ENCODE results near the gene RAPGEF6. TPM values are rescaled to one million over a fixed set of nuclear protein-coding genes. Genes with fewer than 3 reads are reported as not detected.
"Not testable (repeated sequence)": the region's sequence is repeated elsewhere in the genome, so short reads cannot be mapped to it uniquely, and the experiment has no call there.

The RAPGEF6 gene
- total RNA-seq, 2 donors from 2014 or later = 15.5 to 43.0 TPM

DNA sequence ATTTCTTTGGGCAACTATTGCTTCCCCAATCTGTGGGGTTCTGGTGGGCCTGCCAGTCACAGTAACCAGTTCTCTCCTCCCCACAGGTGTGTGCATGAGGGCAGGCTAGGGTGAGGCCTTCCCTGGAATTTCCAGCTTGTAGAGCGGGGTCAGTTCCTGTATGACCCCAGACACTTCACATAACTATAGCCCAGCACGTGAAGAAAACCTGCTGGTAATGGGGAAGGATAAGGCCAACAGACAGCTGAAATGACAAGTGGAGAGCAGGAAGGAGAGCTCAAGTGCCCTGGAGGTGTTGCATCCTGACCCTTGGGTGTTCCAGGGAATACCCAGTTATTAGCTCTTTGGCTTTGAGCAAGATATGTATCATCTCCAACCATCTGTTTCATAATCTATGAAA is 229.0 kb downstream of the RAPGEF6 start:
- Histone ChIP-seq H3K36me3 (no peaks in the 10 kb centered on the region), H3K4me1 (replicated peaks) (no peaks in the 10 kb centered on the region), H3K4me3 (no peak overlapping the region), H3K9me3 (no peaks in the 10 kb centered on the region), H3K27ac (no peak overlapping the region), H3K27me3 (replicated peaks; ENCODE audit: insufficient read depth) (no peaks in the 10 kb centered on the region)
- DNase-seq (ENCODE audit: low spot score) = no peak
- TF ChIP-seq, protein P1, sequence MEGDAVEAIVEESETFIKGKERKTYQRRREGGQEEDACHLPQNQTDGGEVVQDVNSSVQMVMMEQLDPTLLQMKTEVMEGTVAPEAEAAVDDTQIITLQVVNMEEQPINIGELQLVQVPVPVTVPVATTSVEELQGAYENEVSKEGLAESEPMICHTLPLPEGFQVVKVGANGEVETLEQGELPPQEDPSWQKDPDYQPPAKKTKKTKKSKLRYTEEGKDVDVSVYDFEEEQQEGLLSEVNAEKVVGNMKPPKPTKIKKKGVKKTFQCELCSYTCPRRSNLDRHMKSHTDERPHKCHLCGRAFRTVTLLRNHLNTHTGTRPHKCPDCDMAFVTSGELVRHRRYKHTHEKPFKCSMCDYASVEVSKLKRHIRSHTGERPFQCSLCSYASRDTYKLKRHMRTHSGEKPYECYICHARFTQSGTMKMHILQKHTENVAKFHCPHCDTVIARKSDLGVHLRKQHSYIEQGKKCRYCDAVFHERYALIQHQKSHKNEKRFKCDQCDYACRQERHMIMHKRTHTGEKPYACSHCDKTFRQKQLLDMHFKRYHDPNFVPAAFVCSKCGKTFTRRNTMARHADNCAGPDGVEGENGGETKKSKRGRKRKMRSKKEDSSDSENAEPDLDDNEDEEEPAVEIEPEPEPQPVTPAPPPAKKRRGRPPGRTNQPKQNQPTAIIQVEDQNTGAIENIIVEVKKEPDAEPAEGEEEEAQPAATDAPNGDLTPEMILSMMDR (IDR thresholded peaks at IDR 0.05) = no peak
- TF ChIP-seq POLR2A (IDR thresholded peaks at IDR 0.05) (no peak), POLR2AphosphoS5 (IDR thresholded peaks at IDR 0.05) (no peak)
- intact Hi-C loops (cut with DNase I) = no loop called here
- WGBS = 82% methylated on average over 2 of the region's 2 CpGs

DNA sequence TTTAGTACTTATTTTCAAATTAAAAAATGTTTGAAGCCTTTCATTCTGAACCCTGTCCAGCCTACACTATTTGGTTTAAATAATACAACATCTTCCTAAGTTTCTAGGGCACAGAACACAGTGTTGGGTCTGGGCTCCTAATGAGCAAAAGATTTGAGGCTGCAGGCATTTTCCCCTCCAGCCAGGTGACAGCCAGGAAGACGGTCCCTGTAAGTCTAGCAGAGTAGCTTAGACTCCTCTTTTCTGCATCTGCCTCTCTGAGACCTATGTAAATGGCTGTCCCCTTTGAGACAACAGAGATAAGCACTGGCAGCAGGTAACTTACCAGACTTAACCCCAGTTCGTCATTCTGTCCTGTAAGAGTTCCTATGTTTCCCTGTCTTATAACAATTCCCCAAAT is 229.4 kb downstream of the RAPGEF6 start:
- WGBS = 92% methylated on average over 2 of the region's 2 CpGs
- no peaks in the 10 kb centered on the region for H3K9me3 ChIP-seq
- no peak overlapping the region for H3K4me3 ChIP-seq
- H3K27ac ChIP-seq = no peak overlapping the region
- intact Hi-C loops (cut with DNase I) = no loop called here
- TF ChIP-seq, protein P1 (IDR thresholded peaks at IDR 0.05) = no peak
- TF ChIP-seq POLR2A (IDR thresholded peaks at IDR 0.05) = no peak
- no peak for TF ChIP-seq POLR2AphosphoS5 (IDR thresholded peaks at IDR 0.05)
- no peaks in the 10 kb centered on the region for H3K27me3 ChIP-seq (replicated peaks; ENCODE audit: insufficient read depth)
- DNase-seq (ENCODE audit: low spot score) = no peak
- H3K36me3 ChIP-seq = no peaks in the 10 kb centered on the region
- no peaks in the 10 kb centered on the region for H3K4me1 ChIP-seq (replicated peaks)

DNA sequence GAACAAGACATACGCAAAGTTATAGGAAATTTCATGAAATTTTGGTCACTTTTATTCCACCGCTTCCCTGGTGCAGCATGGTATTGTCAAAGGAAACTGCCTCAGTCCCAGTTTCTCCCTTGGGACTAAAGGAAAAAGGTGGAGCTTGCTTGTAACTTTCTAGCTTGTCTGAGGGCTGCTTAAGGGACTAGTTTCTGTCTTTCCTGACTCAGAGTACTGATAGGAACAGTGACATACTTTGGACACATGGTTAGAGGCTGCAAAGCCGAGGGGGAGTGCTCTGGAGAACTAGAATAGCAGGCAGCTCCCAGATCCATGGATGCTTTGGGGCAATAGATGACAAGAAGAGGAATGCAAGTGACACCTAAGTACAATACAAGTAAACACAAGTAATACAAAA is 234.4 kb downstream of the RAPGEF6 start:
- Histone ChIP-seq H3K27me3 (replicated peaks; ENCODE audit: insufficient read depth) (no peaks in the 10 kb centered on the region), H3K27ac (no peak overlapping the region), H3K4me3 (no peak overlapping the region), H3K4me1 (replicated peaks) (no peaks in the 10 kb centered on the region), H3K36me3 (no peaks in the 10 kb centered on the region), H3K9me3 (no peaks in the 10 kb centered on the region)
- no peak for DNase-seq (ENCODE audit: low spot score)
- intact Hi-C loops (cut with DNase I) = no loop called here
- 96% methylated on average over 3 of the region's 3 CpGs for WGBS
- no peak for TF ChIP-seq POLR2AphosphoS5 (IDR thresholded peaks at IDR 0.05)
- TF ChIP-seq POLR2A (IDR thresholded peaks at IDR 0.05) = no peak
- TF ChIP-seq, protein P1 (IDR thresholded peaks at IDR 0.05) = no peak

DNA sequence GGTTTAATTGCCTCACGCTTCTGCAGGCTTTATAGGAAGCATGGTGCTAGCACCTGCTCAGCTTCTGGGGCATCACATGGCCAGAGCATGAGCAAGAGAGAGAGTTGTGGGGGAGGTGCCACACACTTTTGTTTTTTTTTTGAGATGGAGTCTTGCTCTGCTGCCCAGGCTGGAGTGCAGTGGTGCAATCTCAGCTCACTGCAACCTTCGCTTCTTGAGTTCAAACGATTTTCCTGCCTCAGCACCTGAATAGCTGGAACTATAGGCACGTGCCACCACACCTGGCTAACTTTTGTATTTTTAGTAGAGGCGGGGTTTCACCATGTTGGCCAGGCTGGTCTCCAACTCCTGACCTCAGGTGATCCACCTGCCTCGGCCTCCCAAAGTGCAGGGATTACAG is 236.0 kb downstream of the RAPGEF6 start:
- H3K36me3 ChIP-seq; H3K4me1 ChIP-seq (replicated peaks); H3K27ac ChIP-seq; intact Hi-C loops (cut with DNase I); H3K9me3 ChIP-seq; H3K4me3 ChIP-seq; DNase-seq (ENCODE audit: low spot score); H3K27me3 ChIP-seq (replicated peaks; ENCODE audit: insufficient read depth): not testable (repeated sequence)
- WGBS = 100% methylated on average over 6 of the region's 6 CpGs

DNA sequence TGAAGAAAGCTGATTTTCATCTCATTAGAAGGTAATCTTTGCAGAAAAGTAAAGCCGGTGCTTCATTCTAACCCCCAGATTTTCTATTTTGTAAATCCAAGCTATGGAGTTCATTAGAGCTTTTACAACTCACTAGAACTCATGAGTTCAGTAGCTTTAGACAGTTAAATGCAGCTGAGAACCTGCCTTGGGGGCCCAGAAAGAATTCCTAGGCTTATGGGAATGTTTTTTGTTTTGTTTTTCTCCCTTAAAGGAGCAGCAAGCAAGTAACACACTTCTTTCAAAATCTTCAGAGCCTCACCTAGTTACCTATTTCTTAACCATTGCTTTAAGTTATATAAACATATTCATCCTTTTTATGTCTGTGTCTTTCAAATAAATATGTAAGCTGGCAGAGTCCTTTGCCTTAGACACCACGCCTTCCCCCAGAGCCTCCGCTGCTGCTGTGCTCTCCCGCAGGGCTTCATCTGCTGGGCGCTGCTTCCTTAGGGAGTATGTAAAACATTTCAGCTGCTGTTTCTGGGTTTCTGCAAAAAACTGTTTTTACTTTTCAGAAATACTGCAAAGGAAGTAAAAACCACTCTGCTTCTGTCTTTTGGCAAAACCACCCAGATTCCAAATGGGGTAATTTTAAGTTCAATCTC is 238.3 kb downstream of the RAPGEF6 start:
- no peaks in the 10 kb centered on the region for H3K36me3 ChIP-seq
- H3K4me1 ChIP-seq (replicated peaks) = no peaks in the 10 kb centered on the region
- TF ChIP-seq, protein P1 (IDR thresholded peaks at IDR 0.05) = no peak
- no peak for TF ChIP-seq POLR2AphosphoS5 (IDR thresholded peaks at IDR 0.05)
- no peak for TF ChIP-seq POLR2A (IDR thresholded peaks at IDR 0.05)
- no peak overlapping the region for H3K27ac ChIP-seq
- no peaks in the 10 kb centered on the region for H3K27me3 ChIP-seq (replicated peaks; ENCODE audit: insufficient read depth)
- no peak for DNase-seq (ENCODE audit: low spot score)
- intact Hi-C loops (cut with DNase I) = no loop called here
- H3K4me3 ChIP-seq = no peak overlapping the region
- no peaks in the 10 kb centered on the region for H3K9me3 ChIP-seq
- 89% methylated on average over 5 of the region's 5 CpGs for WGBS
